PFSK-1 (cell line): Measurements from ENCODE around the gene ACR.

Source experiments
- FOXP2 ChIP-seq: optimal IDR thresholded peaks from 2 replicates; pipeline ENCODE3; 2011; ENCODE audit warnings: borderline replicate concordance, control low read depth, inconsistent platforms; ENCODE audit not compliant: insufficient read depth; ENCODE audit errors: extremely low read length, extremely low read depth
- POLR2AphosphoS5 ChIP-seq: IDR thresholded peaks from 2 replicates; pipeline ENCODE4 v1.6.1; 2012; ENCODE audit warnings: low read depth, mild to moderate bottlenecking, control low read depth, low read length, moderate library complexity
- REST ChIP-seq, 2 experiments: IDR thresholded peaks; 2 replicates each; pipeline versions ENCODE4 v1.6.1 to v1.8.0; 2011 to 2012; ENCODE audit warnings: low read depth in 2 of 2, low read length in 2 of 2, control low read depth in 1 of 2, inconsistent platforms in 1 of 2, mild to moderate bottlenecking in 1 of 2, moderate library complexity in 1 of 2; ENCODE audit not compliant: insufficient read depth in 1 of 2
- SIN3A ChIP-seq: IDR thresholded peaks from 2 replicates; pipeline ENCODE4 v1.6.1; 2012; ENCODE audit warnings: mild to moderate bottlenecking, low read length, moderate library complexity, borderline replicate concordance; ENCODE audit not compliant: insufficient read depth
- TAF1 ChIP-seq: IDR thresholded peaks from 2 replicates; pipeline ENCODE4 v1.6.1; 2012; ENCODE audit warnings: low read length, control low read depth, borderline replicate concordance; ENCODE audit not compliant: insufficient read depth

ACR gene

GRCh38 chr22:50694099-50694605 lies 43.9 kb upstream of the ACR start:
- TF ChIP-seq SIN3A (no peak), REST (IDR thresholded peaks at IDR 0.05; ENCODE audit: insufficient read depth in 1 of 2, low read depth in 2 of 2, low read length in 2 of 2) (no peak), TAF1 (no peak), FOXP2 (no peak), POLR2AphosphoS5 (no peak)

- no peak for TF ChIP-seq POLR2AphosphoS5
- no peak for TF ChIP-seq SIN3A
- TF ChIP-seq REST (IDR thresholded peaks at IDR 0.05; ENCODE audit: insufficient read depth in 1 of 2, low read depth in 2 of 2, low read length in 2 of 2) = no peak
- TF ChIP-seq TAF1 = no peak
- no peak for TF ChIP-seq FOXP2
Measured at GRCh38 chr22:50694766-50695420, 43.1 kb upstream of the ACR start.

GRCh38 chr22:50695421-50696250 lies 42.4 kb upstream of the ACR start:
- TF ChIP-seq SIN3A = no peak
- TF ChIP-seq FOXP2 = no peak
- TF ChIP-seq TAF1 = no peak
- TF ChIP-seq POLR2AphosphoS5 = no peak
- no peak for TF ChIP-seq REST (IDR thresholded peaks at IDR 0.05; ENCODE audit: insufficient read depth in 1 of 2, low read depth in 2 of 2, low read length in 2 of 2)

GRCh38 chr22:50696251-50696798 lies 41.7 kb upstream of the ACR start:
- no peak for TF ChIP-seq POLR2AphosphoS5
- TF ChIP-seq SIN3A = no peak
- TF ChIP-seq FOXP2 = no peak
- no peak for TF ChIP-seq REST (IDR thresholded peaks at IDR 0.05; ENCODE audit: insufficient read depth in 1 of 2, low read depth in 2 of 2, low read length in 2 of 2)
- no peak for TF ChIP-seq TAF1
